ENCODE data around the gene MYF5. TPM values are rescaled to one million over a fixed set of nuclear protein-coding genes. Genes with fewer than 3 reads are reported as not detected.

Gene MYF5
- total RNA-seq, 4 donors from 2014 or later = 1.7 to 9.3 (median 5.6) TPM

- peaks cover 0 to 5% (median 4%) of the 10 kb centered on the region in 3 donors for H3K27me3 ChIP-seq
- no peaks in the 10 kb centered on the region for H3K36me3 ChIP-seq
- H3K4me3 ChIP-seq = no peak overlapping the region
- TF ChIP-seq POLR2A (IDR thresholded peaks at IDR 0.05) (no peak), CTCF (IDR thresholded peaks at IDR 0.05 in 4 of 5, conservative IDR thresholded peaks at IDR 0.05 in 1 of 5) (no peak)
- intact Hi-C loops (cut with DNase I; ENCODE audit: low total_unique reads) = no loop called here
- no peak overlapping the region for H3K27ac ChIP-seq
- DNase-seq (no peak), ATAC-seq (no peak)
- H3K9me3 ChIP-seq = no peaks in the 10 kb centered on the region
- H3K4me1 ChIP-seq = no peaks in the 10 kb centered on the region
- in situ Hi-C loops (cut with MboI; ENCODE audit: low sequenced_read_pairs in 4 of 4) = no loop called here
These were observed 3.8 kb downstream of the MYF5 start for GRCh38 chr12:80720516-80720915.

DNA sequence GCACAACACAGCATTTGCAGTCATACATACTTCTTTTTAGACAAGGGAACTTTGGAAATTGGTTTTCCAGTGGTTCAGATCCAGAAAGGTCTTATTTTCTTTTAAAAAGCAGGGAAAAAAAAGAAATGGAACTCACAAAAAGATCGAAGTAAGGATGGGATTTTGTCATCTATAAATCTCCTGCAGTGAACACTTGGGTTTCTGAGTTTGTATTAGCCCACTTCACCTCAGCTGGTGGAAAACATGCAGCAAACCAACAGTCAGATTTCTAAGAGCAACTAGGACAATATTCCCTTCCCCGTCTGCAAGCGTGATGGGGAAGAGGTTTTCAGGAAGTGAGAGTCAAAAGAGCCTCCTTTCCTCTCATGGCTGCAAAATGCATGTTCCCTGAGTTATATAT is 4.6 kb downstream of the MYF5 start:
- TF ChIP-seq POLR2A (IDR thresholded peaks at IDR 0.05) (no peak), CTCF (IDR thresholded peaks at IDR 0.05 in 4 of 5, conservative IDR thresholded peaks at IDR 0.05 in 1 of 5) (no peak)
- Histone ChIP-seq H3K9me3 (no peaks in the 10 kb centered on the region), H3K36me3 (no peaks in the 10 kb centered on the region), H3K4me1 (no peaks in the 10 kb centered on the region), H3K27me3 (peaks cover 0 to 5% (median 0%) of the 10 kb centered on the region in 3 donors), H3K27ac (no peak overlapping the region), H3K4me3 (no peak overlapping the region)
- in situ Hi-C loops (cut with MboI; ENCODE audit: low sequenced_read_pairs in 4 of 4) (no loop called here), intact Hi-C loops (cut with DNase I; ENCODE audit: low total_unique reads) (no loop called here)
- ATAC-seq (no peak), DNase-seq (no peak)

DNA sequence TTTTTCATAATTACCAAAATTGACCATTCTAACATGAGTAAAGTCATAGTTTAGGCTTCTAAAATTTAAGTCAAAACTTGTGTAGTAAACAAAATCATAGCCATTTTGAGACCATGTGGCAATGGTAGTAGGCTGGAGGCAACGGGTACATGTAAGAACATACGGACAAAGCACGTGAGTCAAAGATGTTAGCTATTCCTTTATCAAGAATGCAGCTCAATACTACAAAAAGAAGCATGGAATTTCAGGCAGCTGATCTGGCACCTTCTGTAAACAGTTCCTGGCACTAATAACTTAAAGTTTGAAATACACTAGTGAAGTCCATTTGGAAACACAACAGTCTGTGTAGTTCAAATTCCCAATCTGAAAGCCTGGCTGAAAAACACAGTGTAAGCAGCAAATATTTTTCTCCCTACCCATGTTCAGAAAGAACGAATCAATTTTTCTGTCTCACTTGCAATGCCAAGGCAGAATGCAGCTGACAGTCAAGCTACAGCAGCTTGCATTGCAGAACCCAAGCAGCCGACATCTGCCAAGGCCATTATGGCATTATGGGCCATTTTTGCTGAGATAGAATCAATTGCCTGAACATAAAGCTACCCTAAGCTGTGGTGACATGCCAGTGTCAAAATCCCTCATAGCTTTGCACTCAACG is 29.3 kb downstream of the MYF5 start:
- H3K27ac ChIP-seq = no peak overlapping the region

GRCh38 chr12:80747800-80748199 is 31.1 kb downstream of the MYF5 start:
- no peaks in the 10 kb centered on the region for H3K4me1 ChIP-seq
- no peak for TF ChIP-seq POLR2A (IDR thresholded peaks at IDR 0.05)
- no peak for TF ChIP-seq CTCF (IDR thresholded peaks at IDR 0.05 in 4 of 5, conservative IDR thresholded peaks at IDR 0.05 in 1 of 5)
- H3K27me3 ChIP-seq = no peaks in the 10 kb centered on the region
- ATAC-seq = no peak
- H3K36me3 ChIP-seq = no peaks in the 10 kb centered on the region
- intact Hi-C loops (cut with DNase I; ENCODE audit: low total_unique reads) (no loop called here), in situ Hi-C loops (cut with MboI; ENCODE audit: low sequenced_read_pairs in 4 of 4) (no loop called here)
- no peak overlapping the region for H3K4me3 ChIP-seq
- no peak for DNase-seq
- H3K9me3 ChIP-seq = no peaks in the 10 kb centered on the region
- H3K27ac ChIP-seq = no peak overlapping the region

More for the DNA sequence above, 29.3 kb downstream of the MYF5 start:
- Histone ChIP-seq H3K9me3 (no peaks in the 10 kb centered on the region), H3K4me3 (no peak overlapping the region), H3K36me3 (no peaks in the 10 kb centered on the region), H3K4me1 (no peaks in the 10 kb centered on the region), H3K27me3 (no peaks in the 10 kb centered on the region)
- intact Hi-C loops (cut with DNase I; ENCODE audit: low total_unique reads) = no loop called here
- DNase-seq (no peak), ATAC-seq (peak in 1 of 2 donors; percentile 23)
- TF ChIP-seq POLR2A (IDR thresholded peaks at IDR 0.05) (no peak), CTCF (IDR thresholded peaks at IDR 0.05 in 4 of 5, conservative IDR thresholded peaks at IDR 0.05 in 1 of 5) (no peak)
- in situ Hi-C loops (cut with MboI; ENCODE audit: low sequenced_read_pairs in 4 of 4) = no loop called here

DNA sequence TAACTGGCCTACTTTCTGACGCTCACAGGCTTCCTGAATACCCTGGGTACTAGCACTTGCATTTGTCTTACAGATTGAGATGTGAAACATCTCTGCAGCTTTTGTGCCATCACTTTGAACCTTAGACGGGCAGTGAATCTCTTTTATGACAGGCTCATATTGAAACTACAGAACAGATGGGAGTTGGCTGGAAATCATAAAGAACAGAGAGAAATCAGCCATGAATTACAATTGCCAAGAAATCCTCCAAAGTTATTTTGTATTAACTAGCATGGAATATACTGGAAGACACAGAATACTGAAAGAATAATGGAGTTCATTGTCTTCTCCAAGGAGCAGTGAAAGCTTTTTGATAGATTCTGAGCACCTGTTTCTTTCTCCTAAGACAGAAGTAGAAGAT is 32.7 kb downstream of the MYF5 start:
- H3K27ac ChIP-seq = no peak overlapping the region
- H3K36me3 ChIP-seq = no peaks in the 10 kb centered on the region
- H3K27me3 ChIP-seq = no peaks in the 10 kb centered on the region
- no peak overlapping the region for H3K4me3 ChIP-seq
- ATAC-seq (no peak), DNase-seq (no peak)
- no peaks in the 10 kb centered on the region for H3K9me3 ChIP-seq
- in situ Hi-C loops (cut with MboI; ENCODE audit: low sequenced_read_pairs in 4 of 4) (no loop called here), intact Hi-C loops (cut with DNase I; ENCODE audit: low total_unique reads) (no loop called here)
- H3K4me1 ChIP-seq = no peaks in the 10 kb centered on the region
- TF ChIP-seq CTCF (IDR thresholded peaks at IDR 0.05 in 4 of 5, conservative IDR thresholded peaks at IDR 0.05 in 1 of 5) = no peak
- no peak for TF ChIP-seq POLR2A (IDR thresholded peaks at IDR 0.05)
